GM12878 (cell line): Measurements from ENCODE around the gene PCDHGA1. TPM values are rescaled to one million over a fixed set of nuclear protein-coding genes. Genes with fewer than 3 reads are reported as not detected.

ENCODE experiments used
- ATAC-seq: fragments of 200-7000 bp; cut with Tn5 transposase; 3 replicates; pipeline ENCODE4 v1.9.1; 2020; ENCODE audit warnings: mild to moderate bottlenecking, moderate library complexity
- BruUV-seq: library from RNA; stranded (reverse); fragments of 400-500 nt; replicated peaks from 2 replicates; lab custom pipeline; 2021; lab: Mats Ljungman, UMichigan
- CTCF ChIA-PET: fragments of 300-600 bp; sonication (Branson Sonifier 250); formaldehyde crosslinking; extraction: SDS; loops from one replicate; lab custom pipeline; 2021; ENCODE audit warnings: inconsistent platforms; lab: Yijun Ruan, JAX
- POLR2A ChIA-PET: fragments of 350-600 bp; formaldehyde crosslinking; extraction: SDS; loops from one replicate; lab custom pipeline; 2021; ENCODE audit warnings: inconsistent platforms; lab: Charles Lee
- RAD21 ChIA-PET: fragments of 300-600 bp; sonication (Branson Sonifier 250); formaldehyde crosslinking; loops from one replicate; lab custom pipeline; 2023; ENCODE audit warnings: antibody characterized with exemption; ENCODE audit not compliant: unreplicated experiment; lab: Charles Lee
- SMC1A ChIA-PET: fragments of 300-600 bp; sonication (Branson Sonifier 250); formaldehyde crosslinking; loops from one replicate; lab custom pipeline; 2023; ENCODE audit not compliant: unreplicated experiment, uncharacterized antibody; lab: Charles Lee
- DNase-seq: peaks from one replicate; pipeline ENCODE4 v3.0.0-alpha.2; 2011; ENCODE audit warnings: low read depth, low spot score
- FAIRE-seq: peaks from 3 replicates; lab custom pipeline; 2011; peaks lifted over from hg19 to GRCh38; lab: Jason Lieb, UNC
- H2AFZ ChIP-seq: 2 replicates; pipeline ENCODE4 v1.6.0; 2011; ENCODE audit warnings: low read depth, low read length, control low read depth; ENCODE audit not compliant: control insufficient read depth
- H3K27ac ChIP-seq: 2 replicates; pipeline ENCODE4 v1.5.1; 2011; ENCODE audit warnings: control low read depth; ENCODE audit not compliant: control insufficient read depth, insufficient read depth
- H3K27me3 ChIP-seq, 2 experiments: replicated peaks in 1 of 2; 2 replicates each; pipeline versions ENCODE4 v1.6.0 to v1.6.1; 2011; ENCODE audit warnings: low read length in 1 of 2; ENCODE audit not compliant: control insufficient read depth in 2 of 2, insufficient read depth in 2 of 2
- H3K36me3 ChIP-seq, 2 experiments: 2 replicates each; pipeline ENCODE4 v1.5.1; 2011; ENCODE audit warnings: low read length in 1 of 2; ENCODE audit not compliant: control insufficient read depth in 2 of 2, insufficient read depth in 2 of 2
- H3K4me1 ChIP-seq: 2 replicates; pipeline ENCODE4 v1.6.1; 2011; ENCODE audit warnings: mild to moderate bottlenecking, low read length, moderate library complexity, mixed read lengths; ENCODE audit not compliant: control insufficient read depth, insufficient read depth
- H3K4me2 ChIP-seq: 2 replicates; pipeline ENCODE4 v1.6.0; 2011; ENCODE audit warnings: control low read depth; ENCODE audit not compliant: control insufficient read depth, insufficient read depth
- H3K4me3 ChIP-seq: fragments of 200-600 bp; sonication (generic); 2 replicates; pipeline ENCODE4 v1.5.1; 2016
- H3K79me2 ChIP-seq: 2 replicates; pipeline ENCODE4 v1.6.0; 2011; ENCODE audit warnings: low read length; ENCODE audit not compliant: control insufficient read depth, insufficient read depth
- H3K9ac ChIP-seq: 2 replicates; pipeline ENCODE4 v1.8.0; 2011; ENCODE audit warnings: low read length, control low read depth, mixed read lengths; ENCODE audit not compliant: control insufficient read depth, insufficient read depth
- H3K9me3 ChIP-seq: replicated peaks from 3 replicates; pipeline ENCODE4 v1.5.1; 2011; ENCODE audit warnings: mild to moderate bottlenecking, low read length; ENCODE audit not compliant: control insufficient read depth, insufficient read depth
- H4K20me1 ChIP-seq: 2 replicates; pipeline ENCODE4 v1.6.0; 2011; ENCODE audit not compliant: control insufficient read depth, insufficient read depth
- CREM ChIP-seq: IDR thresholded peaks from 2 replicates; pipeline ENCODE4 v1.6.1; 2014; ENCODE audit warnings: antibody characterized with exemption, low read depth
- EZH2 ChIP-seq: IDR thresholded peaks from 2 replicates; pipeline ENCODE4 v1.6.1; 2012; ENCODE audit warnings: low read depth, mild to moderate bottlenecking, control low read depth, inconsistent platforms, low read length, borderline replicate concordance; ENCODE audit not compliant: control insufficient read depth
- GATAD2B ChIP-seq: fragments of 450-650 bp; conservative IDR thresholded peaks from 2 replicates; pipeline ENCODE4 v1.6.1; 2017; ENCODE audit warnings: low read depth, mild to moderate bottlenecking, moderate library complexity
- MTA2 ChIP-seq: fragments of 450-650 bp; IDR thresholded peaks from 2 replicates; pipeline ENCODE4 v1.6.1; 2016; ENCODE audit warnings: low read depth, mild to moderate bottlenecking, moderate library complexity
- NRF1 ChIP-seq: conservative IDR thresholded peaks from 2 replicates; pipeline ENCODE4 v1.6.1; 2011; ENCODE audit warnings: mild to moderate bottlenecking, low read depth, low read length, improper control_type of control experiment
- PKNOX1 ChIP-seq: fragments of 450-650 bp; IDR thresholded peaks from 2 replicates; pipeline ENCODE4 v1.6.1; 2016; ENCODE audit warnings: mild to moderate bottlenecking
- RFX5 ChIP-seq: IDR thresholded peaks from 2 replicates; pipeline ENCODE4 v1.6.1; 2011; ENCODE audit warnings: low read depth, low read length, improper control_type of control experiment
- ZBTB11 ChIP-seq: fragments of 450-650 bp; formaldehyde crosslinking; IDR thresholded peaks from 2 replicates; pipeline ENCODE4 v1.5.0; 2022; ENCODE audit warnings: mild to moderate bottlenecking, missing genetic modification characterization
- ZNF687 ChIP-seq: fragments of 450-650 bp; IDR thresholded peaks from 2 replicates; pipeline ENCODE4 v1.6.1; 2017; ENCODE audit warnings: mild to moderate bottlenecking, moderate library complexity
- in situ Hi-C: fragments of 300-500 bp; cut with MboI; formaldehyde crosslinking; loops from 9 replicates; pipeline ENCODE4 v1.14.3; 2018; ENCODE audit warnings: mixed read lengths
- intact Hi-C: fragments of 100-400 bp; cut with micrococcal nuclease; formaldehyde crosslinking; loops from one replicate; pipeline ENCODE4 v1.14.2; 2022; ENCODE audit not compliant: unreplicated experiment
- polyA plus RNA-seq, 11 experiments: library from polyadenylated mRNA; depleted of rRNA in 4 of 11; unstranded in 6 of 11; stranded (reverse) in 5 of 11; fragments of >200 nt; fragmentation: Nextera tagmentation in 4 of 11; fragmentation: Illumina TruSeq in 1 of 11; extraction: Ambion mirVana in 4 of 11; extraction: Trizol in 1 of 11; gene quantifications; 1 replicate in 1 of 11; 2 replicates in 10 of 11; pipeline versions ENCODE4 v1.2.1 to v1.2.3, GENCODE V29; 2011 to 2016; ENCODE audit warnings: inconsistent platforms in 2 of 11, missing spikeins in 2 of 11, low read depth in 1 of 11
- total RNA-seq, 4 experiments: library from RNA; depleted of rRNA in 3 of 4; stranded (reverse); fragments of >200 nt in 3 of 4; fragmentation: Illumina TruSeq in 1 of 4; extraction: Trizol in 1 of 4; gene quantifications; 2 replicates each; pipeline versions ENCODE4 v1.2.1 to v1.2.3, GENCODE V29; 2013 to 2021
- TF ChIP-seq, protein P1 (sequence below): fragments of 450-650 bp; IDR thresholded peaks from 2 replicates; pipeline ENCODE4 v1.6.1; 2017; ENCODE audit warnings: mild to moderate bottlenecking

PCDHGA1 gene
- total and polyA plus RNA-seq, 10 of the 15 experiments (the other 5 are each of a cell fraction or from before 2014, with no cell fraction given): 0.02 to 0.51 (median 0.19) TPM; not detected in 3

DNA sequence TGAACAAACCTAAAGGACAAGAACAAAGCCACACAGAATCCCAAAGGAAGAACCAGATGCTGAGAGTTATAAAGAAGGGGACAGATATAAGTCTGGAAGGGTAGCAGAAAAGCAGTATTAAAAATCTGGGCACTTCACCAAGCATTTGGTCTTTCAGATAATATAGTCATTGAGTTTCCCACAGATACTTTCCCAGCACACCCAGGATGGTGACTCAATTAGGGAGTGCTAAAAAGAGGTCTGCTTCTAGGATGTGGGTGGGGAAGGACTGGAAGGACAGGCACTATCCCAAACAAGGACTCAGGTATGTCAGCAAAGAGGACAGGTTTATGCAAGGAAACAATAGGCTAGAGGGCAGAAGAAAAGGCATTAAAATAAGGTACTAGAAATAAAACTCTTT lies 229.1 kb downstream of the PCDHGA1 start:
- Histone ChIP-seq H3K79me2 (no peaks in the 10 kb centered on the region), H3K4me2 (no peak overlapping the region), H3K27me3 (no peaks in the 10 kb centered on the region), H3K36me3 (peaks cover 4 to 23% of the 10 kb centered on the region in 2 experiments), H3K9me3 (no peaks in the 10 kb centered on the region), H3K9ac (no peak overlapping the region), H3K27ac (no peak overlapping the region), H4K20me1 (no peaks in the 10 kb centered on the region), H3K4me1 (no peaks in the 10 kb centered on the region), H3K4me3 (no peak overlapping the region), H2AFZ (no peak overlapping the region)
- RAD21 ChIA-PET: interaction anchor here (3.8 to 4.2 kb wide), 3 partner anchors 83 to 142 kb away, joined by 21 to 51 read pairs (median 22); partner anchors contain the start of genes PCDHGA12, PCDHGB7 and PCDHGC3
- SMC1A ChIA-PET: interaction anchor here (0.6 to 6.3 kb wide), 8 partner anchors 45 to 189 kb away, joined by 4 to 67 read pairs (median 18); partner anchors contain the start of genes PCDHGA10, PCDHGA11, PCDHGA12 and PCDHGB3
- in situ Hi-C loops (loop anchor here (25.0 kb wide), 2 partner anchors 347 to 747 kb away; partner anchors contain the start of genes PCDHA3, PCDHA4, PCDHA5 and PCDHB12), intact Hi-C loops (loop anchor here (2.0 kb wide), 1 partner anchor 85 kb away; the partner anchor contains the start of gene PCDHGC3)
- no peak for ATAC-seq
- no TSS peak for BruUV-seq
- CTCF ChIA-PET: interaction anchor here (0.7 to 5.4 kb wide), 13 partner anchors 8 to 733 kb away, joined by 3 to 71 read pairs (median 42); partner anchors contain the start of genes PCDHGA10, PCDHGA11, PCDHGA12 and PCDHGB6
- TF ChIP-seq NRF1 (no peak), CREM (no peak), EZH2 (no peak), MTA2 (no peak), PKNOX1 (no peak), GATAD2B (no peak), ZNF687 (no peak), ZBTB11 (CRISPR knock-in tag) (no peak), RFX5 (no peak)
- TF ChIP-seq, protein P1, sequence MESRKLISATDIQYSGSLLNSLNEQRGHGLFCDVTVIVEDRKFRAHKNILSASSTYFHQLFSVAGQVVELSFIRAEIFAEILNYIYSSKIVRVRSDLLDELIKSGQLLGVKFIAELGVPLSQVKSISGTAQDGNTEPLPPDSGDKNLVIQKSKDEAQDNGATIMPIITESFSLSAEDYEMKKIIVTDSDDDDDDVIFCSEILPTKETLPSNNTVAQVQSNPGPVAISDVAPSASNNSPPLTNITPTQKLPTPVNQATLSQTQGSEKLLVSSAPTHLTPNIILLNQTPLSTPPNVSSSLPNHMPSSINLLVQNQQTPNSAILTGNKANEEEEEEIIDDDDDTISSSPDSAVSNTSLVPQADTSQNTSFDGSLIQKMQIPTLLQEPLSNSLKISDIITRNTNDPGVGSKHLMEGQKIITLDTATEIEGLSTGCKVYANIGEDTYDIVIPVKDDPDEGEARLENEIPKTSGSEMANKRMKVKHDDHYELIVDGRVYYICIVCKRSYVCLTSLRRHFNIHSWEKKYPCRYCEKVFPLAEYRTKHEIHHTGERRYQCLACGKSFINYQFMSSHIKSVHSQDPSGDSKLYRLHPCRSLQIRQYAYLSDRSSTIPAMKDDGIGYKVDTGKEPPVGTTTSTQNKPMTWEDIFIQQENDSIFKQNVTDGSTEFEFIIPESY: no peak
- POLR2A ChIA-PET: interaction anchor here (0.7 kb wide), 1 partner anchor 212 kb away, joined by 4 read pairs; no protein-coding TSS in a partner anchor
- no peak for FAIRE-seq
- DNase-seq: no peak
